ENCODE data around the gene PFKFB4.

DNA sequence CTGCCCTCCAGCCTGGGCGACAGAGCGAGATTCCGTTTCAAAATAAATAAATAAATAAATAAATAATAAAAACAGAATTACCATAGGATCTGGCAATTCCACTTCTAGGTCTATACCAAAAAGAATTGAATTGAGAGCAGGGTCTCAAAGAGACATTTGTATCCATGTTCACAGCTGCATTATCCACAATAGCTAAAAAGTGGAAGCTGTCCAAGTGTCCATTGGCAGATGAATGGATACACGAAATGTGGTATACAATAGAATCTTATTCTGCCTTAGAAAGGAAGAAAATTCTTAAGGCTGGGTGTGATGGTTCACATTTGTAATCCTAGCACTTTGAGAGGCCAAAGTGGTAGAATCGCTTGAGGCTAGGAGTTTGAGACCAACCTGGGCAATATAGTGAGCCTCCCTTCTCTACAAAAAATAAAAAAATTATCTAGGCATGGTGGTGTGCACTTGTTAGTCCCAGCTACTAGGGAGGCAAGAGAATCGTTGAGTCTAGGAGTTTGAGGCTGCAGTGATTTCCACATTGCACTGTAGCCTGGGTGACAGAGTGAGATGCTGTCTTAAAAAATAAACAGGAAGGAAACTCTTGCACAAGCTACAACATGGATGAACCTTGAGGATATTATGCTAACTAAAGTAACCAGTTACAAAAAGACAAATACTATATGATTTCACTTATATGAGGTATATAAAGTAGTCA, 24.2 kb downstream of the PFKFB4 start:
- TF ChIP-seq POLR2A (IDR thresholded peaks at IDR 0.05), result no peak
- no peak for TF ChIP-seq POLR2AphosphoS5 (IDR thresholded peaks at IDR 0.05)
